Lower leg skin (tissue), 3 donors: Measurements from ENCODE around the gene AHCYL2.

ENCODE experiments used
- POLR2A ChIP-seq, 2 donors: fragments of 450-650 bp; IDR thresholded peaks; one replicate each; pipeline ENCODE4 v1.6.1; 2016 to 2017; ENCODE audit warnings: antibody characterized with exemption in 2 of 2, mild to moderate bottlenecking in 1 of 2, moderate library complexity in 1 of 2
- TF ChIP-seq, protein P1 (sequence below), 3 donors: fragments of 450-650 bp; IDR thresholded peaks; one replicate each; pipeline ENCODE4 v1.5.1; 2016; ENCODE audit warnings: antibody characterized with exemption in 3 of 3, mild to moderate bottlenecking in 3 of 3, moderate library complexity in 2 of 3

DNA sequence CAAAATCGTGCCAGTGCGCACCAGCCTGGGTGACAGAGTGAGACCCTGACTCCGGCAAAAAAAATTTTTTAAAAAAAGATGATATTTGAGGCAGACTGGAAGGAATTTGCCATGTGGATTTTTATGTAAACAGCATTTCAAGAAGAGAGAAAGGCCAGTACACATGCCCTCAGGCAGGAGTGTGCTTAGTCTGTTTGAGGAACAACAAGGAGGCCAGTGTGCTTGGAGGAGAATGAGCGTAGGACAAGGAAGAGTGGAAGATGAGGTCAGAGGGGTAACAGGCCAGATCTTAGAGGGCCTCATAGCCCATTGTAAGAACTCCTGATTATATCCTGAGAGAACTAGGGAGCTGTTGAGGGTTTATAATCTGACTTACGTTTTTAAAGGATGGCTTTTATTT lies 192.2 kb downstream of the AHCYL2 start:
- TF ChIP-seq, protein P1, sequence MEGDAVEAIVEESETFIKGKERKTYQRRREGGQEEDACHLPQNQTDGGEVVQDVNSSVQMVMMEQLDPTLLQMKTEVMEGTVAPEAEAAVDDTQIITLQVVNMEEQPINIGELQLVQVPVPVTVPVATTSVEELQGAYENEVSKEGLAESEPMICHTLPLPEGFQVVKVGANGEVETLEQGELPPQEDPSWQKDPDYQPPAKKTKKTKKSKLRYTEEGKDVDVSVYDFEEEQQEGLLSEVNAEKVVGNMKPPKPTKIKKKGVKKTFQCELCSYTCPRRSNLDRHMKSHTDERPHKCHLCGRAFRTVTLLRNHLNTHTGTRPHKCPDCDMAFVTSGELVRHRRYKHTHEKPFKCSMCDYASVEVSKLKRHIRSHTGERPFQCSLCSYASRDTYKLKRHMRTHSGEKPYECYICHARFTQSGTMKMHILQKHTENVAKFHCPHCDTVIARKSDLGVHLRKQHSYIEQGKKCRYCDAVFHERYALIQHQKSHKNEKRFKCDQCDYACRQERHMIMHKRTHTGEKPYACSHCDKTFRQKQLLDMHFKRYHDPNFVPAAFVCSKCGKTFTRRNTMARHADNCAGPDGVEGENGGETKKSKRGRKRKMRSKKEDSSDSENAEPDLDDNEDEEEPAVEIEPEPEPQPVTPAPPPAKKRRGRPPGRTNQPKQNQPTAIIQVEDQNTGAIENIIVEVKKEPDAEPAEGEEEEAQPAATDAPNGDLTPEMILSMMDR (IDR thresholded peaks at IDR 0.05) = no peak
- no peak for TF ChIP-seq POLR2A (IDR thresholded peaks at IDR 0.05)
